HG02588 (cell line): Measurements from ENCODE around the gene TBX6.

ENCODE experiments used
- ATAC-seq: cut with Tn5 transposase; IDR thresholded peaks from one replicate; pipeline ENCODE4 v1.9.1; 2021; ENCODE audit warnings: mild to moderate bottlenecking, moderate library complexity; ENCODE audit not compliant: unreplicated experiment

Gene TBX6

DNA sequence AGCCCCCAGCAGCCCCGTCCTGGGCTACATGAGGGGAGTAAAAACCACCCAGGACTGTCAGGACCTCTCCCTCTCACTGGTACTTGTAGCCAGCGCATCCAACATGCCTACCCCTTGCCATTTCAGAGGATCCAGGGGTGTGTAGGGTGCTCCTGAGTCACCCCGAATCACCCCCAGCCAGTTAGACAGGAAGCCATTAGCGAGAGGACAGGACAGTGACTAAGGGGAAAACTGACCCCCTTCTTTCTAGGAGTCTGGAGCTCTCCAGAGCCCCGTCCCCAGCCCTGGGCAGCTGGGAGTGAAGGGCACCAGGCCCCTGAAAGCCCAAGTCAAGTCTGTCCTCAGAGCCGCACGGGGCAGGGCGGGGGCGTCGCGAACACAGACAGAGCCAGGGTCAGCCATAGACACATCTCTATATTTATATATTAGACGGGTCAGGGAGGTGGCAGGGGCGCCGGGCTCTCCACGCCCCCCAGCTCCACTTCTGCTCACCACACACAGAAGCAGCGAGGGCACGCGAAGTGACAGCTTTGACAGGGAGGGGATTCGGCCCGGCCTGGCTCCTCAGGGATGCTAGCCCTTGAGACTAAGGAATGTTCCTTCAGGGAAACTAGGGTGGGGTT is 22.1 kb upstream of the TBX6 start:
- no peak for ATAC-seq

DNA sequence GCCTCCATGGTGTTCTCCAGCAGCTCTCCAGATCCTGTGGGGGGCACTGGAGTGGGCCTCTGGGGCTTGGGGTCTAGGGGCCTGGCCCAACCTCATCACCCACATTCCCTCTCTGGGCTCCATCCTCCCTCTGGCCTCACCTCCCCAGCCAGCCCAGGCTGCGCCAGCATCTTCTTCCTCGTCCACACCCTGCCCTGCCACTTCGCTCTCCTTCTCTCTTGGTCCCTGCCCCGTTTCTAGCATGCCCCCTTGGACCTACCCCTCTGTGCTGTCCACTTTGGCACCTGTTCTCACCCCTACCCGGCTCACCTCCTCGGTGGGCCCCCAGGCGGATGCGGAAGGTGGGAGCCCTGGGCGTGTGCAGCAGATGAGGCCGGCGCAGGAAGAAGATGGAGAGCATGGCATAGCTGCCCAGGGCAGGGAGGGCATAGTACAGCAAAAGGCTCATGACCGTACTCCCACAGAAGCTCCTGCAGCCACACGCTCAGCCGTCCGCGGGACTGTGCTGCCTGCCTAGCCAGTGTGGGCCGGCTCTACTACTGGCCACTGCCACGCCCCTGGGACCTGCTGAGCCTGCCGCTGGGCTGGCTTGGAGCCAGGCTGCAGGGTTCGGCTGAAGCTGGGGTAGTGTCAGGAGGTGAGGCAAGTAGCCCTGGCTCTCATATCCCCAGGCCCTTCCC is 21.4 kb upstream of the TBX6 start, which contains the start of gene GDPD3:
Gene GDPD3, minus strand, starts transcription at position 507 of the 680 bp plus-strand sequence. Its CDS starts 59 bp downstream, at position 448.
- ATAC-seq: no peak

DNA sequence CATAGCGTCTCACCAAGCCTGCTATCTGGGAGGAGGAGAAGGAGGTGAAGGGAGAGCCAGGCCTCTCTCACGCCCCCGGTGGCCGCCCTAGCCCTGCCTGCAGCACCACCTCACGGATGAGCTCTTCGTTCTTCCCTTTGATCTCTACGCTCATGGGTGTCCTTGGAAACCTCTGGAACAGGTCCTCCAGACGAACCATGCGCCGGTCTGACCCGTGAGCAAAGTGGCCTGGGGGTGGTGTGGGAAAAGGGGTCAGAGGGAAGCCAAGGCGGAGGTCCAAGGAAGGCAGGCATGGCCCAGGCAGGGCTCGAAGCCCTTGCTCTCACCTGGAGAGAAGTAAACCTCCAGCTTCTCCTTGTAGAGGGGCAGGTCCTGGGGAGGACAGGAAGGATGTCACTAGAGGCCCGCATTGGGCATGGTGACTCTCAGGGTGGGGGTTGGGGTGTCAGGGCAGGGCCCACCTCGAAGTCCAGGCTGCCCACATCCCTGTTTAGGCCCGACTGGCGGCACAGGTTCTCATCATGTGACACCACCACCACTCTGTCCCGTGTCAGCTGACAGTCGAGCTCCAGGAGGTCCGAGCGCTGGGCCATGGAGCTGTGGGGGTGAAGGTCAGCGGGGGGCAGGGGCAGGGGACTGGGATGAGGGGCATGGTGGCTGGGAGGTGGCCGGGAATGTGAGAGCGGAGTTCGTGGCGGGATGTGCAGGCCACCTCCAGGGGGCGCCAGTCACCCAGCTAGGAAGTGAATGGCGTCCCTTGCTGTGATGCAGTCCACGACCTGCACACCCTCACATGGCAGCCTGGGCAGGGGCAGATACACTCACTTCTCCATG is 20.7 kb upstream of the TBX6 start:
- no peak for ATAC-seq

DNA sequence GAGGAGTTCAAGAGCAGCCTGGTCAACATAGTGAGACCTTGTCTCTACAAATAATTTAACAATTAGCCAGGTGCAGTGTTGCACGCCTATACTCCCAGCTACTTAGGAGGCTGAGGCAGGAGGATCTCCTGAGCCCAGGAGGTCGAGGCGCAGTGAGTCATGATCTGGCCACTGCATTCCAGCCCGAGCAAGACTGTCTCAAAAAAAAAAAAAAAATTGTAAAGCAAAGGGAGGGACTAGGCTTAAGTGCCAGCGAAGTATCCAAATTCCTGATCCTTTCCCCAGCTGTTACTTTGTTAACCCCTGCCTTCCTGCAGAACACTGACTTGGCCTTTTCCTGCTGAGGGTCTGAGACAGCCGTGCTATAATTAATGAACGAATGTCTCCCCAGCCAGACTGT is 18.9 kb upstream of the TBX6 start:
- no peak for ATAC-seq

DNA sequence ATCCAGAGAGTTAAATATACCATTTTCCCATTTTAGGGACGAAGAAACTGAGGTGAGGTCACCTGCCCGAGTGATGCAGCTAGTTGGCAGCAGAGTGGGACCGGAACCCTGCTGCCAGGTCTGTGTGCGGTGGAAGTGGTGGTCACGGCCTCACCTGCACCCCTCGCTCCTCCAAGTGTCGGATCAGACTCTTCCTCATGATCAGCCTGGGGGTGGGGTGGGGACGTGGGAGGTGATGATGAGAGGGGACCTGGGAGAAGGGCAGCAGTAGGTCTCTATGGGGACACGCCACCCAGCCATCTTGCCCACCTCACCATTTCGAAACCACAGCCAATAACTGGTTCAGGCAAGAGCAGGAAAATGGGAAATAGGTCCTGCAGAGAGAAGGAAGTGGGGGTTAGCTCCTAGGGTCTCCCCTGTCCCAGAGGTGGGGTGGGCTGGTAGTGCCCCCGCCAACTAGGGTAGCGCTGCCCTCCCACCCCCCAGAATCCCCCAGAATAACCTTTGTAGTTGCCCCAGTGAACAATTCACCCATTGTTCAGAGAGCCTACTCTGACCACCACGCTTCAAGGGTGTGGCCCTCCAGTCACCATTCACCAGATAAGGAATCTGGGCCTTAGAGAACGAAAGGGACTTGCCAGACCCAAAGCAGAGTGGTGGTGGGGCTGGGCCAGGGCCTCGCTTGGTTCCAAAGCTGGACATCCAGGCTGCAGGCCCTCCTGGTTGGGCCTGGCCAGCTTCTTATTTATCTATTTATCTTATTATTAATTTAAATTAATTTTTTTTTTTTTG is 16.5 kb upstream of the TBX6 start:
- ATAC-seq: no peak

DNA sequence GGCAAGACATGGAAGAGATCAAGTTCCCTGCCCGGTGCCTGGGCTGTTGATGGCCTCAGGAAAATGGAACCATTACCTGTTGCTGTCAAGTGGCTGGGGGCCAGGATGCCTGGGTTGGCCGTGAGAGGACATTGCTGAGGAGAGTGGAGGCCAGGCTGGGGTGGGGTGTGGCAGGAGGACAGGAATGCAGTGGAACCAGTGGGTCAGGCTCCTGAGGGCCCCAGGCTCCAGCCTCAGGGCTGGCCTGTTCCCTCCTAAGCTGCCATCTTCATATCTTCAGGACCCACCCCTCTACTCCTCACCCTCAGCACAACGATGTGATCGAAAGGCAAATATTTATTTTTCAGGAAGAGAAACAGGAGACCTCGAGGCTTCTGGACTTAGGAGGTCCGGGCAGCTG is 12.8 kb upstream of the TBX6 start:
- ATAC-seq: no peak

DNA sequence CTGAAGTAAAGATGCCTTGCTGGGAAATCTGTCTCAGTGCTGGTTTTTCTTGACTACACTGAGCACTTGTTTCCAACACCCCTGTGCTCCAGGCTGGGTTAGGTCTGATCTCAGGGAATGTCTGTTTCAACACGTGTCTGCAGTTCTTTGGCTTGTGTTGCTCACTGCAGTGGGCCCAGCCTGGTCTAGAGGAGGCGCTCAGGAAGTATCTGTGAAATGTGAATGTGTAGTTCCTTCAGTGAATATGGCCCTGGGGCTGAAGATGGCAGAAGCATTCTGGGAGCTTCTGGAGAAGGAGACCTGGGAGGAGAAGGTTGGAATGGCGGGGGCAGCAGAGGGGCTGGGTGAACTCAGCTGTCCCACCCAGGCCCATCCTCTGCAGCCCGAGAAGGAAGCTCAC is 12.4 kb upstream of the TBX6 start:
- ATAC-seq: no peak

DNA sequence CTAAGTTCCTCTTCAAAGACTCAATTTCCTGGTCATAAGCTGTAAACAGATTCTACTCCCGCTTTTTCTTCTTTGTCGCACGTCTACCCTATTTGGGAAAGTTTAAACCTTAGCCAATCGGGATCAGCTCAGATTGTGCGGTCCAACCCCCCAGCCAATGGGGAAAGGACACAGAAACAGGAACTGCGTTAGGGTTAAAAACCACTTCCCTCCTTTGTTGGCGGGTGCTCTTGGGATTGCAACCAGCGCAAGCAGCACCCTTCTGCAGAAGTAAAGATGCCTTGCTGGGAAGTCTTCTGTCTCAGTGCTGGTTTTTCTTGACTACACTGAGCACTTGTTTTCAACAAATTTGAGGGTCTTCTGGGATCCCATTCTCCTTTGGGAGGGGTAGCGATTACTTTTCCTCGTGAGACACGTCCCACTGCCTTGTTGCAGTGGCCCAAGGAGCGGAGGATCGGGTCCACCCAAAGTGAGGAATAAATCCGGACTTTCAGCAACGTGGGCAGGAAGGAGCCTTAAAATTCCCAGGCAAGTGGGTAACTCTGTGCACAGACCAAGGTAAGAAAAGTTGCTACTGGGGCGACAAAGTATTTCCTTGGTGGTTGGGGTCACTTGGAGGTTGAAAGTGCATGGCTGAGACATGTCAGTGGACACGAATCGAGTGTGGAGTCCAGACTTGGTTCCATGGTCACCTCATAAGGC is 5.3 kb upstream of the TBX6 start:
- no peak for ATAC-seq

DNA sequence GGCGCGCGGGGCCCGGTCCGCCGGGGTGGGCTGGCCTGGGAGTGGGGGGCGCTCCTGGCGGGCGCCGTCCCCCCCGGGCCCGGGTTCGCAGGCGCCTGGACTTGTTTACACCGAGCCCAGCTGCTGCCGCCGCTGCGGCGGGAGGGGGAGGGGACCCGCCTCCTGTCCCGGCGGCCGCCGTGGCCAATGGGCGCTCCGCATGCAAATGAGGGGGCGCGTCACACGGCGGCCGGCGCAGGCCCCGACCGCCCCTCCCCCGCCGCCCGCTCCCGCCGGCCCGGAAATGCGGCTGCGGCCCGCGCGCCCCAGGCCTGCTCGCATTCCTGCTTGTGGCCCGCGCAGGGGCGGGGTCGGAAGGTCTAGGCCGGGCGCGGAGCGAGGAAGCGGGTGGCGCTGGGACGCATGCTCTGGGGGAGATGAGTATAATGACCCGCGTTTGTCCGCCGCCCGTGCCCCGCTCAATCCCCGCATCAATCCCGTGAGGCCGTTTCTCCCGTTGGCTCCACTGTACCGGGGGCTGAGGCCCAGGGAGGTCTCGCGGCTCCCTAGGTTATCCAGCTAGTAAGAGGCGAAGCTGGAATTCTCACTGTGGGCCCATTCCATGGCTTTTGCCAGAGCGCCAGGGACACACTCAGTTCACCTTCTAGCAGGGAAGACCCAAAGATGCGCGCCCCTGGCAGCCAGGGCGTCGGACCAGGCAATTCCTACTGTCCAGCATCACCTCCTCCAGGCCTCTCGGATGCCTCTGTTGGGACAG is 4.6 kb upstream of the TBX6 start, which contains the start of gene YPEL3:
Gene YPEL3, minus strand, starts transcription at position 109 of the 757 bp plus-strand sequence. CDS start 731 bp downstream, outside the sequence.
- peak; percentile 52 for ATAC-seq

DNA sequence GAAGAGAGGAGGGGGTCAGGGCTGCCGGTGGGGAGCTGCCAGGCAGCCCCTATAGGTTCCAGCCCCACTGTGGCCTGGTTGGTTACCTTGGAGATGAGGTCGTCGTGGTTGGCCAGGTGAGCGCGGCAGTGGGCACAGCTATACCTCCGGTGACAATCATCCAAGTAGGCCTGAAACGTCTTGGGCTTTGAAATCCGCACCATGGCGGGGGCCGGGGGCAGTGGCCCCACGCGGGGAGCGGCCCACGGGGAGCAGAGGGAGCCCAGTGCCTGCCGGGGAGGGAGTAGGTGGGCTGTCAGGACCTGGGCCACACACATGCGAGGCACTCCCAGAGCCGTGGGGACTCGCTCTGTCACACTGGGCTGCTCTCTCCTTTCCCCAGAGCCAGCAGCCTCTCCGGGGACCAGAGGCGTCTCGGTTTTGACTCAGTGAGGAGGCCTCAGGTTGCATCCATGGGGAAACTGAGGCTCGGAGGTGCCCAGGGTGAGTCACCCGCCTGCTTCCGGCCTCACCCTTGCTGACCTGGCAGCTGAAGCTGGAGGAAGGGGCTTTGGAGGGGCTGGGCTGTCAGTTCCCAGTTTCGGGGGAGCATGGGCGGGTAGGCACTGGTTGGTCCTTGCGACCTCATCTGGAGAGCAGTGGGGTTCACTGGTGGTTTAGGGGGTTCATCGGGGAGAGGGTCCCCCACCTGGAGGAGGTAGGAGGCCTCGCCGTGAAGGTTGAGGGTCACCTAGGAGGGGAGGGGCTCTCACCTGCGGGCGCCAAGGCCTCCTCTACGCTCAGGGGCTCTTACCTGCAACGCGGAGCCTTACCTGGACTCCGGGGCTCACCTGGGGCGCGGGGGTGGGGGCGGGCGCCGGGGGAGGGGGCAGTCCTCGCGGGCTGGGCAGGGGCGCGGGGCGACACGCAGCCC is 3.7 kb upstream of the TBX6 start:
- no peak for ATAC-seq

DNA sequence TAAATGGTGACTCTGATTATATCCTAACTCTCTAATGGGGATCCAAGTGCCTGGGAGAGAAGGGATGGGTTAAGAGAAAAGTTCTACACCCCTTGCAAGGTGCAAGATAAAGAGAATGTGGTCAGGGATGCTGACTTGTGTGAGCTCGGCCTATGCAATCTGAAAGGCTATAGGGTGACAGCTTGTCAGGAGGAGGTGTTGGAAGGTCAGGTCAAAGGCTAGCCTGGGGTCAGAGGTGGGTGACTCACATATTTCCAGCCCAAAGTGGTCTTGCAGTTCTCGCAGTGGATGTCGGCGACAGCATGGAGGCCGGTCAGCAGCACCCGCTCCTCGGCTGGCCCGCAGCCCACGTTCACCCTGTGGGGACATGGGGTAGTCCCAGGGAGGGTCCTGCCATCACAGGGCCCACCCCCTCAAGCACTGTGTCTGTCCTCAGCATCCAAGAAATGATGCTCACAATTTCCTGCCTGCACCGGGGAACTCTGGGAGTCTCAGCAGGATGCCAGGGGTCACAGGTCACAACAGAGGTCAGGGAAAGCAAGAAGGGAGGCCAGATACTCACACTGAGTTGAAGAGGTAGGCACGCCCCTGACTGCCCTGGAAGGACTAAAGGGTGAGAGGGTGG is 2.9 kb upstream of the TBX6 start:
- ATAC-seq: no peak

DNA sequence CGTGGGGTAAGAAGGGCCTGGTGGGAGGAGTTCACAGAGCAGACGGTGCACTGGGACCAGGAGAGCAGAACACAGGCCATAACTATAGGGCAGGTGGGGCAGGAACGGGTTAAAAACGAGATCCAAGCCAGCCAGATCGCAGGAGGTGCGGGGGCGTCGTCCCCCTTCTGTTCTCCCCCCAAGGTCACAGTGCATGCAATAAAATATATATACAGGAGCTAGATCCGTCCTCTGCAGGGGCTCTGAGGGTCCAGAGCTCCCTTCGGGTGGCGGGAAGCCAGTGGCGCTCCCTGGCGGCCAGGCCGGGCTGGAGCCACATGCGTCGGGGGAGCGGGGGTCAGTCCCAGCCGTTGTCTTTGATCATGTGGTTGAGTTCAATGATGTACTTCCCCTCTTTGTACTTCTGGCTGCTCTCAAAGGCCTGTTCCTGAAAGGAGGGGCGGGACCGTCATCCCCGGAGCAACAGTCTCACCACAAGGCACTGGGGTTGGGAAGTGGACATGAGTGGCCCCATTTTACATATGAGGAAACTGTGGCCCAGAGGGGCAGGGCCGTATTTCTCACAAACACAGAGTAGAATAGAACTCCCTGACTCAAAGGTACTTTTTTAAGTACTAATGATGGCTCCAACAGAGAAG is 768 bp upstream of the TBX6 start:
- peak; percentile 39 for ATAC-seq

DNA sequence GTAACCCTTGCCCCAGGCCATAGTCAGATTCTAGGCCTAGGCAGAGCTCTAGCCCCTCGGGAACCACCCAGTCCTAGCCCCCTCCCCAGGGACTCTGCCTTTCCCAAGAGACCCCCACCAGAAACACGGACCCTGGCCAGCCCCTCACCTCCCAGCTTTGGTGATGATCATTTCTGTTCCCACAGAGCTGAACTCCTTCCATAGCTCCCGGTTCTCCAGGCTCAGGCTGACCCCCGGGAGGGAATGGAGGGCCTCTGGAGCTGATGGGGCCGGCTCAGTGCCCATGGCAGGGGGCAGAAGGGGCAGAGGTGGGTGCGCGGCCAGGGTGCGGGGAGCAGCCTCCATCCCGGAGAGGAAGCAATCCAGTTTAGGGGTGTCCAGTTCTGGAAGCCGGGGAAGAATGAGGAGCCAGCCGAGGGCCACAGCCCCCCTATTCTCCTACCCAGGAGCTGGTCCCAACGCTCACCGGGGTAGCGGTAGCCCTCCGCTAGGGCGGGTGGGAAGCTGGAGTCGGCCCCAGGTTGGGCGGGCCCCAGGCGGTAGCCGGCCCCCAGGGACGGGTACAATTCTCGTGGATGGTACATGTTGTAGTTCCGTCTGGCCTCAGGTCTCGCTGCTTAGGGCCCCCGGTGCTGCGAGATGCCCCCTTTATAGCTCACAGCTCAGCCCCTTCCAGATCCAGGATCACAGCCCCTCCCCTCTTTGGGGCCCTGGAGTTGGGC is 953 bp downstream of the TBX6 start:
- ATAC-seq: no peak

DNA sequence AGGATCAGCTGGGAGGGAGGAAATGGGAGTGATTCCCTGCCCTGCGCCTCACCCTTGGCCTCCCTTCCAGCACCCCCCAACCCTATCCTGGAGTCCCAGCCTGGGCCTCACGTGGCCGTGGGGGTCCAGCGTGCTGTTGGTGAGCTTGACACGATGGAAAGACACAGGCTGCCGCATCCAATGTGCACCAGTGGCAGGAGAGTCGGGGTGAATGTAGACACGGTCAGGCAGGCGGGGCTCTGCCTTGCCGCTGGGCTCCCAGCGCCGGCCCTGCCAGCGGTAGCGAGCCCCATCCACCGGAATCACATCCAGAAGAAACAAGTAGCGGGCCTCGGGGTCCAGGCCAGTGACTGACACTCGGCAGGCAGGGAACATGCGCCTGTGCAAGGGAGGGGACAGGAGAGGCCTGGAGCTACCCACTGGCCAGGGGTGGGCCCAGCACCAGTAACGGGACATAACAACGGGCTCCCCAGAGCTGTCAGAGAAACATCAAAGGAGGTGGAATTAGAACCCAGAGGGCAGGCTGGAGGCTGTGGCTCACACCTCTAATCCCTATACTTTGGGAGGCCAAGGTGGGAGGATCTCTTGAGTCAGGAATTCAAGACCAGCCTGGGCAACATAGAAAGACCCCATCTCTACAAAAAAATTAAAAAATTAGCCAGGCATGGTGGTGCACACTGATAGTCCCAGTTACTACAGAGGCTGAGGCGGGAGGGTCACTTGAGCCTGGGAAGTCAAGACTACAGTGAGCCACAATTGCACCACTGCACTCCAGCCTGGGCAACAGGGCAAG is 2.7 kb downstream of the TBX6 start:
- ATAC-seq: no peak

DNA sequence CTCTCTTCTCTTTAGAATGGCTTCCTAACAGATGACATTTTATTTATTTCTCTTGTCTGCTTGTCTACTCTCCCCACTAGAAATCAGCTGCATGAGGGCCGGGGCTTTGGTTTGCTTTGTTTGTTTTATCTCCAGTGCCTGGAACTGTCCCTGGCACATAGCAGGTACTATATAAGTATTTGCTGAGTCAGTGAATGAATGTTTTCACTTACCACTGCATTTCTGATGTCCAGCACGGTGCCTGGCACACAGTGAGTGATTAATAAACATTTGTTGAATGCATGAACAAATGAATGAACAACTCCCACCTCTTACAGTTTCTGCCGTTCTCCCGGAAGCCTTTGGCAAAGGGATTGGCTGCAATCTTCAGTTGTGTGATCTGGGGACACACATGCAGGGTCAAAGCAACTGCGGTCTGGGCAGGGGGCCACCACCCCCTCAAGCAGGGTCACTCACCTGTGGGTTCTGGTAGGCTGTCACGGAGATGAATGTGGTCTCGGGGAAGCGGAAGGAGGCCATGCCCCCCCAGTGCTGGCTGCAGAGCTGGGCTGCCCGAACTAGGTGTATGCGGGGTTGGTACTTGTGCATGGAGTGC is 3.4 kb downstream of the TBX6 start:
- ATAC-seq: no peak
